Measurements from ENCODE around the gene CAMTA1. TPM values are rescaled to one million over a fixed set of nuclear protein-coding genes. Genes with fewer than 3 reads are reported as not detected.

The CAMTA1 gene
- total RNA-seq, 1 experiment from 2014 or later = 69.5 TPM

- no TSS peak for BruUV-seq (replicated peaks)
- no peak overlapping the region for H2AFZ ChIP-seq (ENCODE audit: low read depth, low read length, poor library complexity, severe bottlenecking)
- 0 out of 4 replicates have a peak, but pooled peaks cover 2 to 17% of the 10 kb centered on the region in 2 experiments for H3K36me3 ChIP-seq (ENCODE audit: control insufficient read depth in 1 of 2, insufficient read depth in 2 of 2, low read length in 2 of 2)
- peaks cover 10 to 12% of the 10 kb centered on the region in 2 experiments; a peak in 3 of 4 replicates for H3K9me3 ChIP-seq (ENCODE audit: control insufficient read depth in 1 of 2, insufficient read depth in 1 of 2, low read depth in 1 of 2, low read length in 2 of 2)
- no peak for TF ChIP-seq SIN3A (IDR thresholded peaks at IDR 0.05; ENCODE audit: low read depth)
- H3K9me2 ChIP-seq (ENCODE audit: insufficient read depth) = no peaks in the 10 kb centered on the region
- H3K9ac ChIP-seq (ENCODE audit: low read length) = no peak overlapping the region
- H3K4me3 ChIP-seq (replicated peaks in 1 of 2; ENCODE audit: low read depth in 1 of 2, low read length in 2 of 2) = no peak overlapping the region
- RAD21 ChIA-PET (ENCODE audit: low non-redundant PET in 1 of 2, low total read pairs in 2 of 2, uncharacterized antibody in 2 of 2, unreplicated experiment in 2 of 2) = no interaction called here
- ATAC-seq = no peak
- no peaks in the 10 kb centered on the region for H3K27me3 ChIP-seq (ENCODE audit: insufficient read depth, low read length)
- H3K27ac ChIP-seq (ENCODE audit: low read depth, low read length) = no peak overlapping the region
- intact Hi-C loops (cut with micrococcal nuclease) = no loop called here
- POLR2A ChIA-PET = no interaction called here
- no peaks in the 10 kb centered on the region for H3K79me2 ChIP-seq (ENCODE audit: insufficient read depth, low read length)
- H3K4me2 ChIP-seq (ENCODE audit: low read length) = no peak overlapping the region; the same call in 1 of the 2 replicates
- DNase-seq (ENCODE audit: low read depth, low spot score) = no peak
- peaks cover 3 to 11% of the 10 kb centered on the region in 2 experiments; a peak in 3 of 4 replicates for H3K4me1 ChIP-seq (ENCODE audit: control insufficient read depth in 1 of 2, insufficient read depth in 2 of 2, low read length in 2 of 2)
- no peaks in the 10 kb centered on the region for H4K20me1 ChIP-seq (ENCODE audit: insufficient read depth)
- CTCF ChIA-PET = interaction anchor here (0.8 kb wide), 1 partner anchor 94 kb away, joined by 4 read pairs; no protein-coding TSS in a partner anchor
Measured at GRCh38 chr1:7809742-7810141, 1024.5 kb downstream of the CAMTA1 start.

DNA sequence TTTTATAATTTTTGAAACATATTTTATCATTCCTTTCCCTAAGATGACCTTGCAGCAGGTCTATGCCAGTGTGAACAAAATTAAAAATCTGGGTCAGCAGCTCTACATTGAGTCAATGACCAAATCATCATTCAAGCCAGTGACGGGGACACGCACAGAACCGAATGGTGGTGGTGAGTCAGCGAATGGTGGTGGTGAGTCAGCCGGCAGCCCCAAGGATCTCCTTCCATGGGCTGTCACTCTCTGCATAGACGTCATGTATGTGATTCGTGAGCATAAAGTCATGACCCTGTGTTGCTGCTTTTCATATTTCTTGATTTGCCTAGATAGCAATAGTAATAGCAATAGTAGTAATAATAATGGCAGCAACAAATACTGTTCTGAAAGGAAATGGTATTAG, 1025.1 kb downstream of the CAMTA1 start:
- DNase-seq (ENCODE audit: low read depth, low spot score) = peak; percentile 64
- peak overlapping the region; percentile 35 for H3K4me2 ChIP-seq (ENCODE audit: low read length)
- BruUV-seq (replicated peaks) = no TSS peak
- H3K79me2 ChIP-seq (ENCODE audit: insufficient read depth, low read length) = no peaks in the 10 kb centered on the region
- CTCF ChIA-PET = interaction anchor here (0.8 kb wide), 1 partner anchor 93 kb away, joined by 4 read pairs; no protein-coding TSS in a partner anchor
- no peak overlapping the region for H3K27ac ChIP-seq (ENCODE audit: low read depth, low read length)
- peaks cover 10 to 12% of the 10 kb centered on the region in 2 experiments; a peak in 3 of 4 replicates for H3K9me3 ChIP-seq (ENCODE audit: control insufficient read depth in 1 of 2, insufficient read depth in 1 of 2, low read depth in 1 of 2, low read length in 2 of 2)
- 0 out of 4 replicates have a peak, but pooled peaks cover 2 to 17% of the 10 kb centered on the region in 2 experiments for H3K36me3 ChIP-seq (ENCODE audit: control insufficient read depth in 1 of 2, insufficient read depth in 2 of 2, low read length in 2 of 2)
- no peak overlapping the region for H3K9ac ChIP-seq (ENCODE audit: low read length)
- no peaks in the 10 kb centered on the region for H3K9me2 ChIP-seq (ENCODE audit: insufficient read depth)
- ATAC-seq = peak; percentile 96
- H3K4me1 ChIP-seq (ENCODE audit: control insufficient read depth in 1 of 2, insufficient read depth in 2 of 2, low read length in 2 of 2) = peaks cover 3 to 11% of the 10 kb centered on the region in 2 experiments; a peak in 3 of 4 replicates
- H4K20me1 ChIP-seq (ENCODE audit: insufficient read depth) = no peaks in the 10 kb centered on the region
- no peak overlapping the region for H2AFZ ChIP-seq (ENCODE audit: low read depth, low read length, poor library complexity, severe bottlenecking)
- POLR2A ChIA-PET = interaction anchor here (0.5 kb wide), 1 partner anchor 27 kb away, joined by 3 read pairs; the partner anchor contains the start of gene PER3
- RAD21 ChIA-PET (ENCODE audit: low non-redundant PET in 1 of 2, low total read pairs in 2 of 2, uncharacterized antibody in 2 of 2, unreplicated experiment in 2 of 2) = no interaction called here
- no peaks in the 10 kb centered on the region for H3K27me3 ChIP-seq (ENCODE audit: insufficient read depth, low read length)
- H3K4me3 ChIP-seq (replicated peaks in 1 of 2; ENCODE audit: low read depth in 1 of 2, low read length in 2 of 2) = no peak overlapping the region
- intact Hi-C loops (cut with micrococcal nuclease) = no loop called here
- TF ChIP-seq EGR1 (IDR thresholded peaks at IDR 0.05; ENCODE audit: low read depth) (no peak), CEBPB (IDR thresholded peaks at IDR 0.05; ENCODE audit: low read depth) (no peak), CBX3 (IDR thresholded peaks at IDR 0.05; ENCODE audit: low read depth) (peak; percentile 79; the same call in 1 of the 2 replicates), MAX (IDR thresholded peaks at IDR 0.05) (no peak), ELF1 (IDR thresholded peaks at IDR 0.05; ENCODE audit: borderline replicate concordance, low read depth) (no peak), ZNF274 (IDR thresholded peaks at IDR 0.05; ENCODE audit: low read depth, low read length) (no peak), ZBTB33 (IDR thresholded peaks at IDR 0.05; ENCODE audit: extremely low read depth, insufficient replicate concordance, low read length) (no peak), SIN3A (IDR thresholded peaks at IDR 0.05; ENCODE audit: low read depth) (peak; percentile 16; the same call in 1 of the 2 replicates), SP1 (IDR thresholded peaks at IDR 0.05; ENCODE audit: low read depth) (peak; percentile 46)
- TF ChIP-seq, protein P1, sequence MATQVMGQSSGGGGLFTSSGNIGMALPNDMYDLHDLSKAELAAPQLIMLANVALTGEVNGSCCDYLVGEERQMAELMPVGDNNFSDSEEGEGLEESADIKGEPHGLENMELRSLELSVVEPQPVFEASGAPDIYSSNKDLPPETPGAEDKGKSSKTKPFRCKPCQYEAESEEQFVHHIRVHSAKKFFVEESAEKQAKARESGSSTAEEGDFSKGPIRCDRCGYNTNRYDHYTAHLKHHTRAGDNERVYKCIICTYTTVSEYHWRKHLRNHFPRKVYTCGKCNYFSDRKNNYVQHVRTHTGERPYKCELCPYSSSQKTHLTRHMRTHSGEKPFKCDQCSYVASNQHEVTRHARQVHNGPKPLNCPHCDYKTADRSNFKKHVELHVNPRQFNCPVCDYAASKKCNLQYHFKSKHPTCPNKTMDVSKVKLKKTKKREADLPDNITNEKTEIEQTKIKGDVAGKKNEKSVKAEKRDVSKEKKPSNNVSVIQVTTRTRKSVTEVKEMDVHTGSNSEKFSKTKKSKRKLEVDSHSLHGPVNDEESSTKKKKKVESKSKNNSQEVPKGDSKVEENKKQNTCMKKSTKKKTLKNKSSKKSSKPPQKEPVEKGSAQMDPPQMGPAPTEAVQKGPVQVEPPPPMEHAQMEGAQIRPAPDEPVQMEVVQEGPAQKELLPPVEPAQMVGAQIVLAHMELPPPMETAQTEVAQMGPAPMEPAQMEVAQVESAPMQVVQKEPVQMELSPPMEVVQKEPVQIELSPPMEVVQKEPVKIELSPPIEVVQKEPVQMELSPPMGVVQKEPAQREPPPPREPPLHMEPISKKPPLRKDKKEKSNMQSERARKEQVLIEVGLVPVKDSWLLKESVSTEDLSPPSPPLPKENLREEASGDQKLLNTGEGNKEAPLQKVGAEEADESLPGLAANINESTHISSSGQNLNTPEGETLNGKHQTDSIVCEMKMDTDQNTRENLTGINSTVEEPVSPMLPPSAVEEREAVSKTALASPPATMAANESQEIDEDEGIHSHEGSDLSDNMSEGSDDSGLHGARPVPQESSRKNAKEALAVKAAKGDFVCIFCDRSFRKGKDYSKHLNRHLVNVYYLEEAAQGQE (IDR thresholded peaks at IDR 0.05; ENCODE audit: low read depth) = no peak
- TF ChIP-seq, protein P2, sequence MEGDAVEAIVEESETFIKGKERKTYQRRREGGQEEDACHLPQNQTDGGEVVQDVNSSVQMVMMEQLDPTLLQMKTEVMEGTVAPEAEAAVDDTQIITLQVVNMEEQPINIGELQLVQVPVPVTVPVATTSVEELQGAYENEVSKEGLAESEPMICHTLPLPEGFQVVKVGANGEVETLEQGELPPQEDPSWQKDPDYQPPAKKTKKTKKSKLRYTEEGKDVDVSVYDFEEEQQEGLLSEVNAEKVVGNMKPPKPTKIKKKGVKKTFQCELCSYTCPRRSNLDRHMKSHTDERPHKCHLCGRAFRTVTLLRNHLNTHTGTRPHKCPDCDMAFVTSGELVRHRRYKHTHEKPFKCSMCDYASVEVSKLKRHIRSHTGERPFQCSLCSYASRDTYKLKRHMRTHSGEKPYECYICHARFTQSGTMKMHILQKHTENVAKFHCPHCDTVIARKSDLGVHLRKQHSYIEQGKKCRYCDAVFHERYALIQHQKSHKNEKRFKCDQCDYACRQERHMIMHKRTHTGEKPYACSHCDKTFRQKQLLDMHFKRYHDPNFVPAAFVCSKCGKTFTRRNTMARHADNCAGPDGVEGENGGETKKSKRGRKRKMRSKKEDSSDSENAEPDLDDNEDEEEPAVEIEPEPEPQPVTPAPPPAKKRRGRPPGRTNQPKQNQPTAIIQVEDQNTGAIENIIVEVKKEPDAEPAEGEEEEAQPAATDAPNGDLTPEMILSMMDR (IDR thresholded peaks at IDR 0.05 in 2 of 3, conservative IDR thresholded peaks at IDR 0.05 in 1 of 3; ENCODE audit: borderline replicate concordance in 1 of 3, insufficient read depth in 1 of 3, low read depth in 2 of 3, low read length in 2 of 3) = no peak

Measured in HCT116 (cell line).